CD4-positive, alpha-beta T cell treated with Interleukin-2 at 100 ng/mL for 4 hours (primary cell): ENCODE measurements around the gene LRRN3.

Experiments
- DNase-seq: peaks from one replicate; pipeline ENCODE4 v3.0.0-alpha.2; 2020; ENCODE audit warnings: low spot score

Gene LRRN3

GRCh38 chr7:111105269-111105668 is 14.3 kb downstream of the LRRN3 start:
- no peak for DNase-seq

DNA sequence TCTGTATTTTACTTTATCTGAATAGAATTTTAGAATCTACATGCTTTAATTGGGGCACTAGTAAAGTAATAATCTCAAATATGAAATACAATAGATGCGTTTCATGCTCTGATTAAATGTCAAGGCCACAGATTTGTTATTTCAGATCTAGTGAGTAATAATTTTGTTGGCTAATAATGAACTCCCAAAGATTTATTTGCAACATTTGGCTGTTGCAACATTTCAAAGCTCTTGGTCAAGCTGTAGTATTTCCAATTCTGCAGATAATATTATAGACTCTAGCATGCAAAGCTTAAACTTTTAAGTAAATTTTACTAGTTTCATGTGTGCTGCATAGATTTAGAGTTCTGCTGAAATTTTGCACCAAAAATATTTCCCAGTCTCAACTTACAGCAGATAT is 16.7 kb downstream of the LRRN3 start:
- no peak for DNase-seq

- no peak for DNase-seq
These were observed 17.1 kb downstream of the LRRN3 start for GRCh38 chr7:111108000-111108399.

GRCh38 chr7:111108496-111108895 is 17.6 kb downstream of the LRRN3 start:
- no peak for DNase-seq

DNA sequence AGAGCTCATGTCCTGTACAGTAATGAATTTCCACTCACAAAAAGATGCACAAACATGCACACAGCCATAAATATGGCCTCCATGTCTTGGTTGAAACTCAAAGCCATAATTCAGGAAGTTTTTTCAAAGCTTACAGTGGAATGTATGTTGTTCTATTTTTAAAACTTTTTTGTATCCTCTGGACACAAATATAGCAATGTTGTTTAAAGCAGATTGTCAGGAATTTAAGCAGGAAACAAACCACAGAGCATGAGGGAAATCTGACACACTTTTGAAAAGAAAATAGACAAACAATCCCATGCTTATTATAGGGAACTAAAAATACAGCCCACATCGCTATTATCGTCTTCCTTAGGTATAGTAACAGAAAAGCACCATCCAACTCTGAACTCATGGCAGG is 21.5 kb downstream of the LRRN3 start:
- no peak for DNase-seq

DNA sequence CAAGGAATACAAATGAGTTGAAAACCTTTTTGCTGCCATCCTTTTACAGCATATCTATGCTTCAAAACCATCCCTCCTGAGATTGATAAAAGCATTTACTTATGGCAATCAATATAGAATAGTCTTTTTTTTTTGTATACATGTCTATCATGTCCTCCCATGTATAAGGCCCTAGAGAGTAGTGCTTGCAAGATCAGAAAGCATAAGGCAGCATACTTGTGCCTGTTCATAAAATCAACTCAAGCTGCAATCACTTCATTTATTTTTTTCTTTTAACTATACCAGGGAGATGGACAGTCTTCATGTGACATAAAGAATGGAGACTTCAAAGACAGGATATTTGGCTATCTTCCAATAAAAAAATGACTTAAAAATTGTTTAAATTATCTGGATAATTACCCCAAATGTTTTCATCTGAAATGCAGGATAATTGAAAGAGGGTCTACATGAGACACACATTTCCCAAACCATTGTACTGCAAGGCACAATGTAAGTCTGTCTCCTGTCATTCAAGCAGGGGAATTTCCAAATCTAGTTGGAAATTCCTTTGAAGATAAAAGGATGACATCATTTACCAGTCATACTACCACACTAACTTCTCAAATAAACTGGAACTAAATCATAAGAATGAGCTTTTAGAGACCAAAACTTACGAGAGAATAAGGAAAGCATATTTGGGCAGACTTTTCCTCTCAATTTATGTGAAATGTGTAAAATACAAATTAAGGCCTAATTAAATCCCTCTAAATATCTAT is 22.5 kb downstream of the LRRN3 start:
- no peak for DNase-seq

GRCh38 chr7:111115966-111116365 is 25.0 kb downstream of the LRRN3 start:
- DNase-seq = no peak

DNA sequence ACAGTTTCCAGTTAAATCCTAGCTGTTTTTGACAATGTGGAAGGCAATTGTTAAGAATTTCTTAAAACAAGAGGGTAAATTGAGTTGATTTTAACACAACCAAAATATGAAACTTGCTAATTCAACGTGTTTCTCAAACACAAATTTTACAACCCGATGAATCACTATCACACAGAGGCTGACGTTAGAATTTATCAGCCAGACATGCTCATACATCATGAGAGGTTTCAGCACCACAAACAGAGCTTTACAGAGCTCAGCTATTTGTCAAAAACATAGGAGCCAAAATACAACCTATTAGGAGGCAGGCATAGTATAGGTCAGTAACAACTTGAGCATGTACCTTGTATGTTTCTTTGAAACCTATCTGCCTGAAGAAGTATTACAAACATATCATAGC is 36.1 kb downstream of the LRRN3 start:
- no peak for DNase-seq

GRCh38 chr7:111129435-111129834 is 38.5 kb downstream of the LRRN3 start:
- no peak for DNase-seq

DNA sequence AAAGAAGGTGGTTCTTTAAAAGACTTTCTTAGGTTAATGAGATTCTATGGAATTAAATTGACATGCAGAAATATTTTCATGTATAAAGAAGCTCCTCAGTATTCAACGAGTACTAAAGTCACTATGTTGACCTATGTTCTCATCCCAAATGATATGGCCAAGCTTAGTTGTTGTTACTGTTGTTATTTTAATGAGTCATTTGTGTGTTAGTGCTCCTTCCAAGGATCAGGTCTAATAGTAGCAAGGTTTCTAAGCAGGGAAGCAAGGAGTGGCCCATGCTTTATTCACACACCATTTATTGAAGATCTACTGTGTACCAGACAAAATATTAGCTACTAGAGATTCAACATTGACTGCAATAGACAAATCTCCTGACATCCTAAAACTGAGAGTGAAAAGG is 41.9 kb downstream of the LRRN3 start:
- no peak for DNase-seq

DNA sequence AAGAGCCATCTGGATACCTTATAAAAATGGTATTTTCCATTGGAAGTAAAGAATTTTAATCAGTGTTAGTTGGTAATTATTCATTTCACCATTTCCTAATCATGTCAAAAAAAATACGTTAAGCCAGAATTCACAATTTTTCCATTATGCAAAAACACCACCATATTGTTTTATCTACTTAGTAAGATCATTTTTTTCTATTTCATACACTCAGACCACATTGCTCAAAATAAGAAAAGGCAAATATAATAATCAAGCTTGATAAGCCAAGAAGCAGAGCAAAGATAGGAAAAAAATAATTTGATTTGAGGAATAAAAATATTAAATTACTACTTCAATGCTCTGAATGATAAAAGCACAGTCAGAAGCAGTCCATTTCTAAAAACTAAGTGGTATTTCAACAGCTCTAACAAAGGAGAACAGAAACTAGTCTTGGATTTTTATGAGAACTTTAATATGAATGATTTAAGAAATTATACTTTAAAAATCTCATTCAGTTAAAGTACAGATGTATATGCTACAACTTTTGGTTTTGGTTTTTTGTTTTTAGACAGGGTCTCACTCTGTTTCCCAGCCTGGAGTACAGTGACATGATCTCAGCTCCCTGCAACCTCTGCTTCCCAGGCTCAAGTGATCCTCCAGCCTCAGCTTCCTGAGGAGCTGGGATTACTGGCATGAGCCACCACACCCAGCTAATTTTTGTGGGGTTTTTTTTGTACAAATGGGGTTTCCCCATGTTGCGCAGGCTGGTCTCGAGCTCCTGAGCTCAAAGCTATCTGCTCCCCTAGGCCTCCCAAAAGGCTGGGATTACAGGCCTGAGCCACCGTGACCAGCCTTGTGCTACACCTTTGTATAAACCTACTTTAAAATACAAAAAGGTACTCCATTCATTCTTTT is 46.6 kb downstream of the LRRN3 start:
- DNase-seq = no peak

DNA sequence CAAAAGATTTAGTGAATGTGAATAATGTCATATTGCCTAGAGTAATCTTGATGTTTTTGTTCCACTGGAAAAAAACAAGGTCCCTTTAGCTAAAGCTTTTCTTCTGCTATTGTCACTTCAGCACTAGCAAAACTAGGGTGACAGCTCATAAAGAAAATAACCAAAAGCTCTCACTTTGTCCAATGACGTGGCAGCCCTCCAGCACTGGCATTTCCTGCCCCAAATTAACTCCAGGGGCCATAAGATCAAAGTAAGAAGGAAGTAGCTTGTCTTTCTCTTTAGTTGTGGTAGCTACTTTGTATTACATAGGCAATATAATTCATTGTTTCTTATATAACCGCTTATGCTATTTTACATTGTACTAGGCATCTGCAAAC is 47.3 kb downstream of the LRRN3 start:
- DNase-seq = peak; percentile 54

GRCh38 chr7:111138586-111138985 is 47.7 kb downstream of the LRRN3 start:
- no peak for DNase-seq

DNA sequence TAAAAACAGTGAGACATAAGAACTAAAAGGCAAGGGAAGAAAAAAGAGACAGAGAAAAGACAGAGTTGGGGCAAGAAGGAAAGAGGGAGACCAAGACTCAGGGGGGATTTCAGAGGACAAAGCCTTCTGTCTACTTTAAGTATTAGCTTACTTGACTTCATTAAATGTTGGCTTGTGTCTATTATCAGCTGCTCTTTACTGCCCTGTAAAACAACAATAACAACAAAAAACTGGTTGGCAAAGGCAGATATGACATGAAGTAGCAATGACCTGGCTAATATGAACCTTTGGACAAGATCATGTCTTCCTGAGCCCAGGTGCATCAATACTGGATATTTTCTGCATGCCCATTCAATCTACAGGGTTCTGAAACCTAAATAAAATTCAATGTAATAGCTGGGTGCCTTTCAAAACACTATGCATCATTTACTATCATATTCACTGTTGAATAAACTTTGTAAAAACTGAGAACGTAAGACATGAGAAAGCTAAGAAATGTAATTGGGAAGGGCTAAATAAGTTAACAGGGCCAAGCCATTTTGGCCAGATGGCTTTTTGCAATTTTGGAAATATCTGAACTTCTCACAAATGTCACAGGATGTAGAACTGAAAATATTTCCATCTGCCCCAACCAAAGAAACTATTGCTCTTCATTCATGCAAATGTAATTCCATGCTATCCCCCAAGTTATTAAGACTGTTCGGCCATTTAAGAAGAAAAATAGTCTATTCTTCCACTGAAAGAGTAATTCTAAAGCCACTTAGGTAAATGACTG is 49.4 kb downstream of the LRRN3 start:
- DNase-seq = no peak

- DNase-seq = no peak
These were observed 54.5 kb downstream of the LRRN3 start for GRCh38 chr7:111145472-111145871.

- no peak for DNase-seq
These were observed 55.2 kb downstream of the LRRN3 start for GRCh38 chr7:111146136-111146535.

DNA sequence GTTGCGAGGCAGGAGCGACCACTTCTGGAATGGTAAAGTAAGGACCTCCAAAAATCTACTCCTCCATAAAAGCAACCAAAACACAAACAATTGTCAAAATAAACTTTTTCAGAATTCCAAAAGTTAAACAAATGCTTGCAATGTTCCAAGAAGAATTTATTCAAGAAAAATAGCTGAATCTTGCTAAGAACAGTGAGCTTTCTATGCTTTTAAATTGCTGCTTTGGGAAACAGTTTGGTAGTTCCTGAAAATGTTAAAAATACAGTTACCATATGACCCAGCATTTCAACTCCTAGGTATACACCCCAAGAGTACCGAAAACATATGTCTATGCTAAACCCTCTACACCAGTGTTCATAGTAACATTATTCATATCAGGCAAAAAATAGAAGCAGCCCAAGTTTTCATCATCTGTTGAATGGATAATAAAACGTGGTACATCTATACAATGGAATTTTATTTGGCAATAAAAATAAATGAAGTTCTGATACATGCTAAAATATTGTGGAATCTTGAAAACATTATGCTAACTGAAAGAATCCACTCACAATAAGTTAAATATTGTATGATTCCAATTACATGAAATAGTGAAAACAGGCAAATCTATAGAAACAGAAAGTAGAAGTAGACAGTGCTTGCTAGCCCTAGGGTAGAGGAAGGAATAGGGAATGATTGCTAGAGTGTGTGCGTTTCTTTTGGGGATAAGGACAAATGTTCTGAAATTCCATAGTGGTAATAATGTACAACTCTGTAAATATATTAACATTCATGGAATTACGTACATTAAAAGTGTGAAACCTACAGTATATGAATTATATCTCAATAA is 57.0 kb downstream of the LRRN3 start:
- no peak for DNase-seq

DNA sequence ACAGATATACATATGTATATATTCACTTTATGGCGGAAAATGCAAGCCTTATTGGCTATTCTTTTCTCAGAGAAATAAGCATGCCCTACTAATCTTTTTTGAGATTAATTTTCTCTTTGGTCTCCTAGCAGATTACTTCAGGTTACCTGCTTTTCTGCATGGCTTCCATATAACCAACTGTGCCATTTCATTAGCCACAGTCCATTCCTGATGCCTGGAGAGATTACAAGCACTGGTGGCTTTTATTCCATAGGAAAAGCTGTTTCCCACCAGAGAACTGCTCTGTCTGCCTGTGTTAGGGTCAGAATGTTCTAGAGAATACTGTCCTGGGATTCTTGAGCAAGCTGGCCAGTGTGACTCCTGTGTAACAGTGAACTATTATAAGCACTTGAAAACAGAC is 59.8 kb downstream of the LRRN3 start:
- no peak for DNase-seq

GRCh38 chr7:111159426-111159825 is 68.5 kb downstream of the LRRN3 start:
- no peak for DNase-seq

DNA sequence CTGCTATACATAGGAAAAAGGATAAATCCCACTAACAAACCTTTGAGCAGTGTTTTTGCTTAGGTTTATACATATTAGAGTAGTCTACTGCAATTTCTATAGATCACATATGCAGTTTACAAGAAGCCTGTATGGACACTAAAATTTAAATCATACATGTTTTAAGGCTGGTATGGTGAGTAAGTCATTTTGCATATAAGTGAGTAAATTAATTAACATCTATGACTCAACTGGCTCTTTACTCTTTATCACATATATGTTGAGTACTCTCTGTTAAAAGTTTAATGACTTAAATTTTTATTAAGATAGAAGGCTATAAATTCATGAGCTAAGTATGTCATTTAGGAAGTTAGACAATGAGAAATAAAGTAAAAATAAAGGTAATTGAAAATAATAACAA is 69.4 kb downstream of the LRRN3 start:
- DNase-seq = no peak

GRCh38 chr7:111162692-111163091 is 71.8 kb downstream of the LRRN3 start:
- no peak for DNase-seq

DNA sequence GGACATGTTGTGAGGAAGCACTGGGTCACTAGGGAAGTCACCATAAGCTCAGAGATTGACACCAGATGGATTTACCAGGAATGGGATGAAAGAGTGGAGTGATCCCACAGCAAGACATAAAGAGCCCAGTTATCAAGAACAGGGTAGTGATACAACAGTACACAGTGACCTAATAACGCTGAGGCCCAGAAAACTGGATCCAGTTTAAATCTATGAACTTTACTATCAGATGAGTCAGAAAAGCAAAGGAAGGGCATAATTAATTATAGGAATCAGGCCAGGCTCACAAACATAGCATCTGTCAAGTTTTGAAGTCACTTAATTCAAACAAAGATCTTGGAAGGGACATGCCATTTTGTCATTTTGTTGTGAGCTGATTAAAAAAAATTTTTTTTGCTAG is 73.5 kb downstream of the LRRN3 start:
- no peak for DNase-seq
